ENCODE data around the gene ARMS2.

Gene ARMS2

GRCh38 chr10:122422266-122422989, 32.0 kb upstream of the ARMS2 start:
- no peak for TF ChIP-seq SIN3A (IDR thresholded peaks at IDR 0.05; ENCODE audit: borderline replicate concordance, insufficient read depth, low read length)
- no peak for TF ChIP-seq FOXP2 (optimal IDR thresholded peaks at IDR 0.05; ENCODE audit: borderline replicate concordance, extremely low read depth, extremely low read length, insufficient read depth)
- TF ChIP-seq POLR2AphosphoS5 (IDR thresholded peaks at IDR 0.05; ENCODE audit: low read depth, low read length) = no peak
- TF ChIP-seq REST (IDR thresholded peaks at IDR 0.05; ENCODE audit: insufficient read depth in 1 of 2, low read depth in 2 of 2, low read length in 2 of 2) = no peak
- TF ChIP-seq TAF1 (IDR thresholded peaks at IDR 0.05; ENCODE audit: borderline replicate concordance, insufficient read depth, low read length) = no peak

DNA sequence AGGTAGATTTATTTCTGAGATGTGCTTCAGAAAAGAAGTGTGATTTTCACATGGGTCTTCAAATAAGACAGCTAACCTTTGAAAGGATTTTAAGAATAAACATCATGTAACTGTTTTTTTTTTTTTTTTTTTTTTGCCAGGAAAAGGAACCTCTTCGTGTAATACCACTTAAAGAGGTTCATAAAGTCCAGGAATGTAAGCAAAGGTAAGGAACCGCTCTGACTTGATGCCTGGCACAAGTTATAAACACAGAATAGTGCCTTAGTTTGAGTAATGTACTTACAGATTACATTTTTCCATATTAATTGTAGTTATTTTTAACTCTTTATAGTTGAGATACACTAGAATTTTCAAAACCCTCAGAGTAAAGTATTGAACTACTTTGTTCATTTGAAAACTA, 30.4 kb upstream of the ARMS2 start:
- TF ChIP-seq REST (IDR thresholded peaks at IDR 0.05; ENCODE audit: insufficient read depth in 1 of 2, low read depth in 2 of 2, low read length in 2 of 2) (no peak), SIN3A (IDR thresholded peaks at IDR 0.05; ENCODE audit: borderline replicate concordance, insufficient read depth, low read length) (no peak), POLR2AphosphoS5 (IDR thresholded peaks at IDR 0.05; ENCODE audit: low read depth, low read length) (no peak), FOXP2 (optimal IDR thresholded peaks at IDR 0.05; ENCODE audit: borderline replicate concordance, extremely low read depth, extremely low read length, insufficient read depth) (no peak), TAF1 (IDR thresholded peaks at IDR 0.05; ENCODE audit: borderline replicate concordance, insufficient read depth, low read length) (no peak)

- no peak for TF ChIP-seq TAF1 (IDR thresholded peaks at IDR 0.05; ENCODE audit: borderline replicate concordance, insufficient read depth, low read length)
These were observed 27.6 kb upstream of the ARMS2 start for GRCh38 chr10:122426829-122427228.

GRCh38 chr10:122427280-122427679, 27.2 kb upstream of the ARMS2 start:
- no peak for TF ChIP-seq POLR2AphosphoS5 (IDR thresholded peaks at IDR 0.05; ENCODE audit: low read depth, low read length)
- TF ChIP-seq FOXP2 (optimal IDR thresholded peaks at IDR 0.05; ENCODE audit: borderline replicate concordance, extremely low read depth, extremely low read length, insufficient read depth) = no peak

DNA sequence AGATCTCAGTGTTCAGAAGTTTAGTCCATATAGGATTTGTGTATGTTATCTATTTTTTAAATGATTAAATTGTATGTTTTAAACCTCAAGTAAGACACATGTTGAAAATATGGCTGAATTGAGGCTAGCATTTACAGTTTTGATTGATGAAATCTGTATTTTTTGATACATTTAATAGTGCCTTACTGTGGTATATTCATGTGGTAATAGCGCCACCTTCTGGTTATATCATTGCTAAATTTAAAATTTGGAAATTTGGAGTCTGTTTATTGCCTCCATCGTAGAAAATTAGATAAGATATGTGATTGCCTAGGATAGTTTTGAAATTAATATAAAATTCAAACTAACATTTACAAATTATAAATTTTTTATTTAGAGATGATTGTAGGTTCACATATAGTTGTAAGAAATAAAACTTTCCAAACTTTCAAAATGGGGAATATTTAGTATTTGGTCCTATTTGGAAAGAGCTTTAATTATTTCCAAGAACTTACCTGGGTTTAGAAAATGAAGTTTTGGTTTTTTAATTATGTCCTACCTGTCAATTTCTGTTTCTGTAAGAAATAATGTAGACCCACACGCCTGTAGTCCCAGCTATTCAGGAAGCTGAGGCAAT, 19.1 kb upstream of the ARMS2 start:
- no peak for TF ChIP-seq SIN3A (IDR thresholded peaks at IDR 0.05; ENCODE audit: borderline replicate concordance, insufficient read depth, low read length)
- TF ChIP-seq POLR2AphosphoS5 (IDR thresholded peaks at IDR 0.05; ENCODE audit: low read depth, low read length) = no peak
- TF ChIP-seq FOXP2 (optimal IDR thresholded peaks at IDR 0.05; ENCODE audit: borderline replicate concordance, extremely low read depth, extremely low read length, insufficient read depth) = no peak
- no peak for TF ChIP-seq TAF1 (IDR thresholded peaks at IDR 0.05; ENCODE audit: borderline replicate concordance, insufficient read depth, low read length)
- TF ChIP-seq REST (IDR thresholded peaks at IDR 0.05; ENCODE audit: insufficient read depth in 1 of 2, low read depth in 2 of 2, low read length in 2 of 2) = no peak

GRCh38 chr10:122441961-122442360, 12.5 kb upstream of the ARMS2 start:
- TF ChIP-seq POLR2AphosphoS5 (IDR thresholded peaks at IDR 0.05; ENCODE audit: low read depth, low read length) (no peak), FOXP2 (optimal IDR thresholded peaks at IDR 0.05; ENCODE audit: borderline replicate concordance, extremely low read depth, extremely low read length, insufficient read depth) (no peak), TAF1 (IDR thresholded peaks at IDR 0.05; ENCODE audit: borderline replicate concordance, insufficient read depth, low read length) (no peak)

All from PFSK-1 (cell line).